Endothelial cell of umbilical vein (primary cell): ENCODE data around the gene IFITM2. TPM values are rescaled to one million over a fixed set of nuclear protein-coding genes. Genes with fewer than 3 reads are reported as not detected.

Source experiments
- BruUV-seq: library from RNA; stranded (reverse); fragments of 400-500 nt; replicated peaks from 2 replicates; lab custom pipeline; 2021; lab: Mats Ljungman, UMichigan
- CTCF ChIA-PET: fragments of 300-600, 350-600 bp; sonication (Branson Sonifier 250); formaldehyde crosslinking; loops from one replicate; lab custom pipeline; 2021; ENCODE audit warnings: antibody characterized with exemption, inconsistent platforms; lab: Charles Lee
- POLR2A ChIA-PET: fragments of 300-600, 350-600 bp; sonication (Branson Sonifier 250); formaldehyde crosslinking; loops from one replicate; lab custom pipeline; 2021; ENCODE audit warnings: antibody characterized with exemption, inconsistent platforms; lab: Charles Lee
- DNase-seq: peaks from one replicate; pipeline ENCODE4 v3.0.0-alpha.2; 2011; ENCODE audit warnings: low read depth, low spot score
- FAIRE-seq: peaks from 2 replicates; lab custom pipeline; 2011; peaks lifted over from hg19 to GRCh38; lab: Jason Lieb, UNC
- H2AFZ ChIP-seq: 2 replicates; pipeline ENCODE4 v1.6.0; 2012; ENCODE audit warnings: low read depth, low read length, control low read depth, inconsistent platforms
- H3K27ac ChIP-seq: 2 replicates; pipeline ENCODE4 v1.5.1; 2011; ENCODE audit warnings: low read depth, mild to moderate bottlenecking, control low read depth, low read length, moderate library complexity; ENCODE audit not compliant: insufficient read depth
- H3K27me3 ChIP-seq, 2 experiments: 2 replicates each; pipeline versions ENCODE4 v1.6.0 to v1.6.1; 2011; ENCODE audit warnings: low read length in 2 of 2, mixed read lengths in 1 of 2; ENCODE audit not compliant: control insufficient read depth in 2 of 2, insufficient read depth in 2 of 2
- H3K36me3 ChIP-seq, 2 experiments: 2 replicates in 1 of 2; 3 replicates in 1 of 2; pipeline ENCODE4 v1.5.1; 2011; ENCODE audit warnings: low read length in 2 of 2, mild to moderate bottlenecking in 1 of 2, moderate library complexity in 1 of 2; ENCODE audit not compliant: control insufficient read depth in 2 of 2, insufficient read depth in 2 of 2; ENCODE audit errors: extremely low read depth in 1 of 2
- H3K4me1 ChIP-seq: 3 replicates; pipeline ENCODE4 v1.5.1; 2011; ENCODE audit warnings: mild to moderate bottlenecking, low read length; ENCODE audit not compliant: control insufficient read depth, insufficient read depth; ENCODE audit errors: extremely low read depth
- H3K4me2 ChIP-seq: 2 replicates; pipeline ENCODE4 v1.6.1; 2011; ENCODE audit warnings: low read length, control low read depth, mixed read lengths; ENCODE audit not compliant: insufficient read depth
- H3K4me3 ChIP-seq, 3 experiments: fragments of 200-600 bp in 1 of 3; sonication (generic), shearing (Covaris generic) in 1 of 3; replicated peaks in 1 of 3; 2 replicates each; pipeline ENCODE4 v1.5.1; 2011 to 2016; ENCODE audit warnings: control low read depth in 3 of 3, low read length in 3 of 3, mild to moderate bottlenecking in 2 of 3, inconsistent platforms in 1 of 3, low read depth in 1 of 3, moderate library complexity in 1 of 3; ENCODE audit not compliant: insufficient read depth in 1 of 3
- H3K79me2 ChIP-seq: 2 replicates; pipeline ENCODE4 v1.6.0; 2012; ENCODE audit warnings: low read length, inconsistent platforms; ENCODE audit not compliant: control insufficient read depth, insufficient read depth
- H3K9ac ChIP-seq: replicated peaks from 2 replicates; pipeline ENCODE3; 2011; ENCODE audit warnings: low read length, control low read depth; ENCODE audit not compliant: insufficient read depth; ENCODE audit errors: extremely low read depth
- H3K9me1 ChIP-seq: replicated peaks from 3 replicates; pipeline ENCODE4 v1.6.0; 2011; ENCODE audit warnings: mild to moderate bottlenecking, low read length; ENCODE audit not compliant: control insufficient read depth, insufficient read depth; ENCODE audit errors: extremely low read depth
- H3K9me3 ChIP-seq: replicated peaks from 2 replicates; pipeline ENCODE4 v1.5.1; 2012; ENCODE audit warnings: low read length, inconsistent platforms; ENCODE audit not compliant: control insufficient read depth, insufficient read depth
- H4K20me1 ChIP-seq: replicated peaks from 2 replicates; pipeline ENCODE3; 2011; ENCODE audit warnings: mild to moderate bottlenecking, low read length; ENCODE audit not compliant: control insufficient read depth, insufficient read depth; ENCODE audit errors: extremely low read depth
- CTCF ChIP-seq, 2 donors: IDR thresholded peaks; 1 replicate in 1 of 2; 2 replicates in 1 of 2; pipeline ENCODE4 v1.5.1; 2011; ENCODE audit warnings: low read length in 2 of 2, mild to moderate bottlenecking in 2 of 2, moderate library complexity in 2 of 2, control low read depth in 1 of 2, inconsistent platforms in 1 of 2, low read depth in 1 of 2; ENCODE audit not compliant: insufficient read depth in 1 of 2; ENCODE audit errors: extremely low read depth in 1 of 2
- EZH2 ChIP-seq: IDR thresholded peaks from 2 replicates; pipeline ENCODE4 v1.6.1; 2012; ENCODE audit warnings: borderline replicate concordance, low read depth, mild to moderate bottlenecking, moderate library complexity, low read length, inconsistent platforms; ENCODE audit not compliant: severe bottlenecking
- FOS ChIP-seq: IDR thresholded peaks from 2 replicates; pipeline ENCODE4 v1.6.1; 2011; ENCODE audit warnings: mild to moderate bottlenecking, low read length, moderate library complexity, borderline replicate concordance; ENCODE audit not compliant: insufficient read depth
- GATA2 ChIP-seq: IDR thresholded peaks from 2 replicates; pipeline ENCODE4 v1.7.0; 2011; ENCODE audit warnings: low read depth, mild to moderate bottlenecking, moderate library complexity, mixed read lengths, low read length; ENCODE audit not compliant: insufficient read length, insufficient read depth
- JUN ChIP-seq: IDR thresholded peaks from 2 replicates; pipeline ENCODE4 v1.6.1; 2011; ENCODE audit warnings: borderline replicate concordance, low read depth; ENCODE audit not compliant: insufficient read length, insufficient read depth
- MAX ChIP-seq: IDR thresholded peaks from 2 replicates; pipeline ENCODE4 v1.6.1; 2011; ENCODE audit not compliant: insufficient read depth, insufficient read length
- MYC ChIP-seq: IDR thresholded peaks from one replicate; pipeline ENCODE4 v1.6.1; 2011; ENCODE audit warnings: mild to moderate bottlenecking, low read depth, low read length
- POLR2A ChIP-seq: IDR thresholded peaks from 2 replicates; pipeline ENCODE4 v1.6.1; 2012; ENCODE audit warnings: low read depth, mild to moderate bottlenecking, control low read depth, low read length
- POLR2AphosphoS5 ChIP-seq: IDR thresholded peaks from 2 replicates; pipeline ENCODE4 v1.6.1; 2012; ENCODE audit warnings: low read depth, mild to moderate bottlenecking, control low read depth, low read length, moderate library complexity; ENCODE audit not compliant: insufficient read depth
- dilution Hi-C: fragments of 300-500 bp; cut with MboI; formaldehyde crosslinking; loops from one replicate; pipeline ENCODE4 v1.15.0; 2019; ENCODE audit warnings: low sequenced_read_pairs; ENCODE audit not compliant: extremely low pct_ligation_motif_present
- intact Hi-C: fragments of 100-400 bp; cut with micrococcal nuclease; formaldehyde crosslinking; loops from one replicate; pipeline ENCODE4 v1.10.0; 2022
- polyA plus RNA-seq, 4 experiments: library from polyadenylated mRNA; depleted of rRNA in 3 of 4; stranded (reverse) in 3 of 4; unstranded in 1 of 4; fragments of >200 nt; gene quantifications; 2 replicates each; pipeline versions ENCODE4 v1.2.1 to v1.2.3, GENCODE V29; 2011 to 2012; ENCODE audit warnings: missing spikeins in 1 of 4
- total RNA-seq: library from RNA; stranded (reverse); gene quantifications from 2 replicates; pipeline ENCODE4 v1.2.3, GENCODE V29; 2021

IFITM2 gene
- total and polyA plus RNA-seq, 2 donors (not counting 3 experiments of a cell fraction or from before 2014, with no cell fraction given): 219 to 1,135 TPM

- no peak for DNase-seq
- no peak overlapping the region for H3K27ac ChIP-seq
- TF ChIP-seq GATA2: no peak
- no peak for TF ChIP-seq FOS
- no peak for TF ChIP-seq MYC
- no peak for TF ChIP-seq MAX
- no peak for TF ChIP-seq JUN
- TF ChIP-seq POLR2A: no peak
- TF ChIP-seq EZH2: no peak
- TF ChIP-seq CTCF (IDR thresholded peaks at IDR 0.05; ENCODE audit: extremely low read depth in 1 of 2, insufficient read depth in 1 of 2, low read depth in 1 of 2, low read length in 2 of 2): no peak
- TF ChIP-seq POLR2AphosphoS5: no peak
- H3K9me3 ChIP-seq: no peaks in the 10 kb centered on the region
- no peak overlapping the region for H3K4me3 ChIP-seq
- intact Hi-C loops: no loop called here
- peaks cover 7% of the 10 kb centered on the region for H3K79me2 ChIP-seq
- ChIA-PET POLR2A (no interaction called here), CTCF (interaction anchor here (1.2 kb wide), 1 partner anchor 65 kb away, joined by 5 read pairs; no protein-coding TSS in a partner anchor)
- dilution Hi-C loops: no loop called here
- H3K4me1 ChIP-seq: peaks cover 7% of the 10 kb centered on the region
- BruUV-seq: no TSS peak
- H2AFZ ChIP-seq: no peak overlapping the region
- H3K36me3 ChIP-seq: no peaks in the 10 kb centered on the region
- FAIRE-seq: no peak
- H3K4me2 ChIP-seq: no peak overlapping the region
- H3K9ac ChIP-seq: no peak overlapping the region
- H3K27me3 ChIP-seq: peaks cover 19 to 28% of the 10 kb centered on the region in 2 experiments
- H4K20me1 ChIP-seq: no peaks in the 10 kb centered on the region
- H3K9me1 ChIP-seq: no peaks in the 10 kb centered on the region
Observed at GRCh38 chr11:315051-315481, 7.5 kb downstream of the IFITM2 start.
